CD4-positive, alpha-beta T cell treated with Interleukin-15 for 4 hours (primary cell): ENCODE measurements around the gene ZNF749.
"Not testable (repeated sequence)": the region's sequence is repeated elsewhere in the genome, so short reads cannot be mapped to it uniquely, and the experiment has no call there.

Source experiments
- DNase-seq: peaks from one replicate; pipeline ENCODE4 v3.0.0-alpha.2; 2020; ENCODE audit warnings: low spot score

Gene ZNF749

DNA sequence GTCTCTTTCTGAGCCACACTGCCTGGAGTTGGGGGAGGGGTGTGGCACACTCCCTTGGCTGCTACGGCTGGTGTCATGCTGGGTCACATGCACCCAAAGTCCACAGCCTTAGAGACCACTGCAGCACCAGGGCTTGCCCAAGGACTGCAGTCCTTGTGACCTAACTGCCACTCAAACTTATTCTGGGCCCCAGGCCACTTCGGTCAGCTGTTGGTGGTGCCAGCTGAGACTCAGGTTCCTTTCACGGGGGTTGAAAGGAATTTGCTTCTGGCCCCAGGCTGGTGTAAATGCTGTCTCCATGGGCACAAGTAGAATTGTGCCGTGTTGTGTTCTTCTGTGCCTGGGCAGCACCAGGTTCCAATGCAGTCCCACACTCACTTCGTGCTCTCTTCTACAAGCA lies 31.4 kb downstream of the ZNF749 start:
- DNase-seq: no peak

- DNase-seq: no peak
Measured at GRCh38 chr19:57473646-57474045, 38.5 kb downstream of the ZNF749 start.

DNA sequence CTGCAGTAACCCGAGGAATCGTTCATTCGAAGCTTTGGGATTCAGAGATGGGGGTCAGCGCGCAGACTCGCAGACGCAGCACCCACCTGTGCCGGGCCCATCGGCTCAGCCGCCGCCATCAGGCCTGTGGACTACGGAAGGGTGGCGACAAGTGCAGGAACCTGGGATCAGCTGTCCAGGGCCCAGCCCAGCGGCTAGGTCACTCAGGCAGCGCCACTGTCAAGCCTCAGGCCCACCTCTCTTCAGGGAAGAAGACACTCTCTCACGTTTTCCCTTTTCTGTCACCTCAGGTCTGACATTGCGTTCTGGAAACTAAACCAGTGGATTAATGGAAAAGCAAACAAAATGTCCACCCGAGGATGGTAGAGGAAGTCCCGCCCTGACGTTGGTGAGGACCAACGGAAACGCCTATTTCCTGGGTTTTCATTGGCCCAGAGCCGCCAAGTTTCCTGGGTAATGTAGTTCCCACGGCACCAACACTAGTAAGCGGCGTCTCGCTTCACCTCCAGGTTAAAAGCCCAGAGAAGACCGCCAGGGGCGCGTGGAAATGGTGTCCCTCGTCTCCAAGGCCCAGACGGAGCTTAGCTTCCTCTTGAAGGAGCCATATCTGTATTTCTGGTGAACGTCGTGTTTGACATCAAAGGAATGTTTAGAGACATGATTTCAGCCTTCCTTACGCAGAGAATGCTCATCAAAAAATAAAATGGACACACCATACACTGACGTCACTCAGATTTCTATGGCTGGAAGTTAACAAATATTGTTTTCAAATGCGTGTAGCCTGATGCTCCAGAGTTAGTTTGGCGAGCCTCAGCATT lies 42.3 kb downstream of the ZNF749 start, which contains the start of gene ZNF772:
Gene ZNF772 (minus strand): TSS at position 376 of the 818 bp plus-strand sequence. CDS start 257 bp downstream, at position 119.
- DNase-seq: peak; percentile 91

DNA sequence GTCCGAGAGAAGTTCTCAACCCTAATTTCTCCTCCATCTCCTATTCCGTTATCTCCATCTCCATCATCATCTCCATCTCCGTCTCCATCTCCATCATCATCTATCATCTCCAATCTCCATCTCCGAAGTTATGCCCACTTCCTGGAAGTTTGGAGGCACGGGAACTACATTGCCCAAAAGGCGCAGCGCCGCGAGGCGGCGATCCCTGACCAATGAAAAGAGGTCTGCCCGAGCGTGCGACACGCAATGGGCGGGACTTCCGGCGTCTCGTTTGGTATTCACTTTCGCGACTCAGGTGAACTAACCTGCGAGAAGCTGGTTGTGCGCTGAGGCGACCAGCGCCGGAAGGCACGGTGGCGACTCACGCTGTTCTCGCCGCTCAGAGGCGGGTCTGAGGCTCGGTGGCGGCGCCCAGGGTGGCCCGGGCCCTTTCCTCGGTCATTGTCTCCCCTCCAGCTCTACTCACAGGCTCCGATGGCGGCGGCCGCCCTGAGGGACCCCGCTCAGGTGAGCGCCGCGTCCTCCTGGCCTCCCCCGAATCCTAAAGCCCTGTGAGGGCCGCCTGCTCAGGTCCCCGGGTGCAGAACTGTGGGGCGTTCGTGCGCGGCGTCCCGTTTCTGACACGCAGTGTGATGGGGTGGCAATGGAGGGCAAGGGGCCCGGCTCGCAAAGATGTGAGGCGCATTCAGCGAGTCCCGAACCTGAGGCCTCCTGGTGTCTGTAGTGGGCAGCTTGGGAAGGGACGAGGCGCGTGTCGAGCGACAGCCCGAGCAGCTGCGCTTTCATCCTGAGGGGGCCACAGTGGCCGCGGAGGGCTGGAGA lies 52.6 kb downstream of the ZNF749 start, which contains the start of gene ZNF419:
Gene ZNF419 (plus strand): TSS at position 274 of the 822 bp plus-strand sequence. CDS start 201 bp downstream, at position 475.
- DNase-seq: peak; percentile 95

GRCh38 chr19:57488299-57488644 lies 53.1 kb downstream of the ZNF749 start:
- DNase-seq: not testable (repeated sequence)
